ENCODE results near the gene SMIM33. TPM values are rescaled to one million over a fixed set of nuclear protein-coding genes. Genes with fewer than 3 reads are reported as not detected.
A peak's percentile ranks its signal among the peaks of the same experiment; 100 is the strongest.

SMIM33 gene
- total and polyA plus RNA-seq, 9 of the 15 experiments (the other 6 are each of a cell fraction or from before 2014, with no cell fraction given), result not detected

DNA sequence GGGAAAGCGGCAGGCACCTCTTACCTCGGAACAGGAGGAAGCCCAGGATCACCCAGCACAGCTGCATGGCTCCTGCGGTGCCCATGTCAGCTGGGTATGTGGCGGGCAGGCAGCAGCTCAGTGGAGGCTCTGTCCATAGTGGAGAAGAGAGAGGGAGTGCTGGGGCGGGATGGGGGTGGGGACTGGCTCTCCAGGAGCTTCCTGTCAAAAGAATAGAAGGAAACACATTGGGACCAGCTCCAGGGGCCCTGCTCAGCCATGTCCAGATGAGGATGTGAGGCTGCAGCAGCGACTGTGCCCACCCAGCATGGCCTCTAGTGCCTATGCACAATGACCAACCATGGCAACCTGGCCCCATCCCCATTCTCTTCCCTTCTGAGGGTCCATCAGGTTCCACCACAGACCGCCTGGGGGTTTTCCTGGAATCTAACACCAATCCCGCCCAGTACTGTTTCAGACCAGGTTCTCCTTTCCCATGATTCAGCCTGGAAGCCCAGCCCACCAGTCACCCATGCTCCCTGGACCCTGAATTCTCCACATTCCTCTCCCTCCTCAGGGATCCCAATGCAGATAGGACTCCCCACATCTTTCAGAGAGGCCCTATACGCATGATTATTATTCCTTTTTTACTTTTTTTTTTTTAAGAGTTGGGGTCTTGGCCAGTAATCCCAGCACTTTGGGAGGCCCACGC is 8.1 kb upstream of the SMIM33 start, which contains the start of gene ECSCR:
ECSCR (minus strand) TSS at position 158 of the 691 bp plus-strand sequence; CDS start at position 85, 73 bp downstream.
- H3K9me3 ChIP-seq (replicated peaks; ENCODE audit: control insufficient read depth, insufficient read depth, low read depth, low read length), result no peaks in the 10 kb centered on the region
- DNase-seq (ENCODE audit: extremely low read depth in 1 of 4, low spot score in 3 of 4), result peak in 1 of 4 experiments; percentile 6
- no peaks in the 10 kb centered on the region for H3K36me3 ChIP-seq (ENCODE audit: control insufficient read depth, insufficient read depth, low read length)
- H2AFZ ChIP-seq (ENCODE audit: low read depth, low read length), result no peak within 1 kb of the TSS
- no peak for FAIRE-seq
- in situ Hi-C loops (cut with MboI), result no loop called here
- intact Hi-C loops (cut with micrococcal nuclease), result no loop called here
- WGBS (ENCODE audit: insufficient coverage, low coverage, missing lambda C conversion rate), result 58% methylated on average over 7 of the region's 10 CpGs
- no peak within 1 kb of the TSS for H3K4me3 ChIP-seq
- BruUV-seq (replicated peaks), result no TSS peak
- no peaks in the 10 kb centered on the region for H3K9me1 ChIP-seq (ENCODE audit: control insufficient read depth, insufficient read depth, low read length)
- TF ChIP-seq GATAD2A (IDR thresholded peaks at IDR 0.05) (no peak), FOSL1 (tag; conservative IDR thresholded peaks at IDR 0.05) (no peak)
- no peak for ATAC-seq
- no peaks in the 10 kb centered on the region for H3K27me3 ChIP-seq (ENCODE audit: control insufficient read depth in 2 of 2, insufficient read depth in 2 of 2, low read length in 2 of 2)
- no peaks in the 10 kb centered on the region for H4K20me1 ChIP-seq (replicated peaks; ENCODE audit: control insufficient read depth, insufficient read depth, low read length)
- CTCF ChIA-PET (ENCODE audit: low intra/inter-chr PET ratio), result no interaction called here
- peaks cover 0 to 3% of the 10 kb centered on the region in 2 experiments; a peak in 3 of 5 replicates for H3K4me1 ChIP-seq (replicated peaks in 1 of 2; ENCODE audit: control insufficient read depth in 2 of 2, insufficient read depth in 2 of 2, low read length in 2 of 2)
- no peaks in the 10 kb centered on the region for H3K79me2 ChIP-seq (ENCODE audit: control insufficient read depth, insufficient read depth, low read length)
- H3K4me2 ChIP-seq (ENCODE audit: insufficient read depth, low read length), result no peak within 1 kb of the TSS
- H3K27ac ChIP-seq (ENCODE audit: extremely low read depth, low read depth, low read length), result no peak within 1 kb of the TSS
- peak within 1 kb of the TSS in 1 of 2 experiments; percentile 73; a peak in 2 of 4 replicates for H3K9ac ChIP-seq (ENCODE audit: insufficient read depth in 1 of 2, low read depth in 2 of 2, low read length in 2 of 2)
- POLR2A ChIA-PET, result interaction anchor here (0.6 kb wide), 1 partner anchor 41 kb away, joined by 3 read pairs; no protein-coding TSS in a partner anchor

- no peaks in the 10 kb centered on the region for H3K27me3 ChIP-seq (ENCODE audit: control insufficient read depth in 2 of 2, insufficient read depth in 2 of 2, low read length in 2 of 2)
- no peak overlapping the region for H3K4me2 ChIP-seq (ENCODE audit: insufficient read depth, low read length)
- no TSS peak for BruUV-seq (replicated peaks)
- intact Hi-C loops (cut with micrococcal nuclease) (no loop called here), in situ Hi-C loops (cut with MboI) (no loop called here)
- no peaks in the 10 kb centered on the region for H3K9me3 ChIP-seq (replicated peaks; ENCODE audit: control insufficient read depth, insufficient read depth, low read depth, low read length)
- H3K36me3 ChIP-seq (ENCODE audit: control insufficient read depth, insufficient read depth, low read length), result no peaks in the 10 kb centered on the region
- 42% methylated on average over 7 of the region's 8 CpGs for WGBS (ENCODE audit: insufficient coverage, low coverage, missing lambda C conversion rate)
- H3K4me1 ChIP-seq (replicated peaks in 1 of 2; ENCODE audit: control insufficient read depth in 2 of 2, insufficient read depth in 2 of 2, low read length in 2 of 2), result peaks cover 7 to 21% of the 10 kb centered on the region in 2 experiments
- peak; percentile 76 for FAIRE-seq
- DNase-seq (ENCODE audit: extremely low read depth in 1 of 4, low spot score in 3 of 4), result peak in 3 of 4 experiments; percentile 25 to 38 (median 34)
- H3K9me1 ChIP-seq (ENCODE audit: control insufficient read depth, insufficient read depth, low read length), result no peaks in the 10 kb centered on the region
- H3K4me3 ChIP-seq, result no peak overlapping the region
- H3K79me2 ChIP-seq (ENCODE audit: control insufficient read depth, insufficient read depth, low read length), result no peaks in the 10 kb centered on the region
- no peak overlapping the region for H3K9ac ChIP-seq (ENCODE audit: insufficient read depth in 1 of 2, low read depth in 2 of 2, low read length in 2 of 2)
- peak overlapping the region; percentile 68 for H2AFZ ChIP-seq (ENCODE audit: low read depth, low read length)
- ChIA-PET CTCF (ENCODE audit: low intra/inter-chr PET ratio) (interaction anchor here (0.5 to 0.7 kb wide), 2 partner anchors 47 to 962 kb away, joined by 3 to 4 read pairs; no protein-coding TSS in a partner anchor), POLR2A (no interaction called here)
- peak overlapping the region; percentile 33; the same call in 1 of the 3 replicates for H3K27ac ChIP-seq (ENCODE audit: extremely low read depth, low read depth, low read length)
- no peaks in the 10 kb centered on the region for H4K20me1 ChIP-seq (replicated peaks; ENCODE audit: control insufficient read depth, insufficient read depth, low read length)
- peak; percentile 81 for ATAC-seq
- no peak for TF ChIP-seq ZNF778 (CRISPR knock-in tag; IDR thresholded peaks at IDR 0.05)
- peak; percentile 23 to 37; a peak in 3 of 4 replicates for TF ChIP-seq RAD21 (CRISPR knock-in tag; conservative IDR thresholded peaks at IDR 0.05 in 1 of 2, IDR thresholded peaks at IDR 0.05 in 1 of 2)
- TF ChIP-seq REST (IDR thresholded peaks at IDR 0.05; ENCODE audit: borderline replicate concordance), result peak; percentile 14; the same call in 1 of the 2 replicates
- TF ChIP-seq REST (CRISPR knock-in tag; IDR thresholded peaks at IDR 0.05; ENCODE audit: low read depth), result no peak
These were observed 2.3 kb upstream of the SMIM33 start for GRCh38 chr5:139468421-139468931.

Measured in K562 (cell line).